Liver (tissue), 3 donors: ENCODE results near the gene ALKBH4.

Source experiments
- CTCF ChIP-seq: fragments of 150-350 bp; IDR thresholded peaks from 2 replicates; pipeline ENCODE4 v1.5.1; 2017; ENCODE audit warnings: improper control_type of control experiment, low read depth, low read length; ENCODE audit not compliant: missing input control
- EGR1 ChIP-seq, 2 donors: IDR thresholded peaks; 2 replicates each; pipeline ENCODE4 v1.6.1; 2016 to 2018; ENCODE audit warnings: antibody characterized with exemption in 2 of 2, low read depth in 2 of 2
- FOXA1 ChIP-seq: IDR thresholded peaks from 2 replicates; pipeline ENCODE4 v1.6.1; 2016; ENCODE audit warnings: antibody characterized with exemption
- GABPA ChIP-seq, 2 donors: IDR thresholded peaks in 1 of 2; conservative IDR thresholded peaks in 1 of 2; 2 replicates each; pipeline ENCODE4 v1.6.1; 2016; ENCODE audit warnings: antibody characterized with exemption in 2 of 2, mild to moderate bottlenecking in 1 of 2, moderate library complexity in 1 of 2
- RAD21 ChIP-seq, 2 donors: IDR thresholded peaks; 2 replicates each; pipeline ENCODE4 v1.6.1; 2016; ENCODE audit warnings: antibody characterized with exemption in 2 of 2, mild to moderate bottlenecking in 2 of 2
- REST ChIP-seq: IDR thresholded peaks from 2 replicates; pipeline ENCODE4 v1.6.1; 2016; ENCODE audit warnings: antibody characterized with exemption, mild to moderate bottlenecking
- RXRA ChIP-seq, 2 donors: IDR thresholded peaks; 2 replicates each; pipeline ENCODE4 v1.6.1; 2017 to 2018; ENCODE audit warnings: antibody characterized with exemption in 2 of 2, mild to moderate bottlenecking in 1 of 2
- SP1 ChIP-seq: IDR thresholded peaks from 2 replicates; pipeline ENCODE4 v1.6.1; 2018; ENCODE audit warnings: antibody characterized with exemption, mild to moderate bottlenecking
- TAF1 ChIP-seq: conservative IDR thresholded peaks from 2 replicates; pipeline ENCODE4 v1.6.1; 2016; ENCODE audit warnings: antibody characterized with exemption, mild to moderate bottlenecking
- YY1 ChIP-seq: IDR thresholded peaks from 2 replicates; pipeline ENCODE4 v1.6.1; 2016; ENCODE audit warnings: antibody characterized with exemption, mild to moderate bottlenecking
- TF ChIP-seq, protein P1 (sequence below): IDR thresholded peaks from 2 replicates; pipeline ENCODE4 v1.6.1; 2016; ENCODE audit warnings: antibody characterized with exemption
- TF ChIP-seq, protein P2 (sequence below): IDR thresholded peaks from 2 replicates; pipeline ENCODE4 v1.6.1; 2016; ENCODE audit warnings: antibody characterized with exemption
- TF ChIP-seq, protein P3 (sequence below): IDR thresholded peaks from 2 replicates; pipeline ENCODE4 v1.6.1; 2016; ENCODE audit warnings: antibody characterized with exemption
- donor health status: healthy.
- donor health status: healthy.

DNA sequence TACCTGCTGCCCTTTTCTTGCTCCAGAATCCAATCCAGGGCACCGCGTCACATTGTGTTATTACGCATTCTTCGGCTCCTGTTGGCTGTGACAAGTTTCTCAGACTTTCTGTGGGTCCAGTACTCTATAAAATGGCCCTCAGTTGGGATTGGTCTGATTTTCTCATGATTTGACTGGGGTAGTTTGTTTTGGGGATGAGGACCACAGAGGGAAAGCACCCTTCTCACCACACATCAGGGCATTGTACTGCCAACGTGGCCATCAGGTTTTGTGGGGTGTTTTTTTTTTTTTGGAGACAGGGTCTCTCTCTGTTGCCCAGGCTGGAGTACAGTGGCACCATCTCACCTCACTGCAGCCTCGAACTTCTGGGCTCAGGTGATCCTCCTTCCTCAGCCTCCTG is 48.3 kb downstream of the ALKBH4 start:
- no peak for TF ChIP-seq CTCF
- TF ChIP-seq YY1 = no peak
- TF ChIP-seq RXRA (IDR thresholded peaks at IDR 0.05) = no peak
- TF ChIP-seq GABPA (IDR thresholded peaks at IDR 0.05 in 1 of 2, conservative IDR thresholded peaks at IDR 0.05 in 1 of 2) = no peak
- TF ChIP-seq, protein P1, sequence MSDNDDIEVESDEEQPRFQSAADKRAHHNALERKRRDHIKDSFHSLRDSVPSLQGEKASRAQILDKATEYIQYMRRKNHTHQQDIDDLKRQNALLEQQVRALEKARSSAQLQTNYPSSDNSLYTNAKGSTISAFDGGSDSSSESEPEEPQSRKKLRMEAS = no peak
- TF ChIP-seq SP1 = no peak
- no peak for TF ChIP-seq RAD21 (IDR thresholded peaks at IDR 0.05)
- no peak for TF ChIP-seq EGR1 (IDR thresholded peaks at IDR 0.05; ENCODE audit: low read depth in 2 of 2)
- no peak for TF ChIP-seq FOXA1
- TF ChIP-seq REST = no peak
- TF ChIP-seq, protein P2, sequence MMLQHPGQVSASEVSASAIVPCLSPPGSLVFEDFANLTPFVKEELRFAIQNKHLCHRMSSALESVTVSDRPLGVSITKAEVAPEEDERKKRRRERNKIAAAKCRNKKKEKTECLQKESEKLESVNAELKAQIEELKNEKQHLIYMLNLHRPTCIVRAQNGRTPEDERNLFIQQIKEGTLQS = no peak
- TF ChIP-seq, protein P3, sequence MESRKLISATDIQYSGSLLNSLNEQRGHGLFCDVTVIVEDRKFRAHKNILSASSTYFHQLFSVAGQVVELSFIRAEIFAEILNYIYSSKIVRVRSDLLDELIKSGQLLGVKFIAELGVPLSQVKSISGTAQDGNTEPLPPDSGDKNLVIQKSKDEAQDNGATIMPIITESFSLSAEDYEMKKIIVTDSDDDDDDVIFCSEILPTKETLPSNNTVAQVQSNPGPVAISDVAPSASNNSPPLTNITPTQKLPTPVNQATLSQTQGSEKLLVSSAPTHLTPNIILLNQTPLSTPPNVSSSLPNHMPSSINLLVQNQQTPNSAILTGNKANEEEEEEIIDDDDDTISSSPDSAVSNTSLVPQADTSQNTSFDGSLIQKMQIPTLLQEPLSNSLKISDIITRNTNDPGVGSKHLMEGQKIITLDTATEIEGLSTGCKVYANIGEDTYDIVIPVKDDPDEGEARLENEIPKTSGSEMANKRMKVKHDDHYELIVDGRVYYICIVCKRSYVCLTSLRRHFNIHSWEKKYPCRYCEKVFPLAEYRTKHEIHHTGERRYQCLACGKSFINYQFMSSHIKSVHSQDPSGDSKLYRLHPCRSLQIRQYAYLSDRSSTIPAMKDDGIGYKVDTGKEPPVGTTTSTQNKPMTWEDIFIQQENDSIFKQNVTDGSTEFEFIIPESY = no peak
- TF ChIP-seq TAF1 = no peak
